GM12872 (cell line): Measurements from ENCODE around the gene ZNF484.
A peak's percentile ranks its signal among the peaks of the same experiment; 100 is the strongest.

ENCODE experiments used
- CTCF ChIP-seq: IDR thresholded peaks from 3 replicates; pipeline ENCODE4 v1.5.1; 2011; ENCODE audit warnings: low read depth, mild to moderate bottlenecking, low read length, moderate library complexity; ENCODE audit not compliant: insufficient read depth

Gene ZNF484

DNA sequence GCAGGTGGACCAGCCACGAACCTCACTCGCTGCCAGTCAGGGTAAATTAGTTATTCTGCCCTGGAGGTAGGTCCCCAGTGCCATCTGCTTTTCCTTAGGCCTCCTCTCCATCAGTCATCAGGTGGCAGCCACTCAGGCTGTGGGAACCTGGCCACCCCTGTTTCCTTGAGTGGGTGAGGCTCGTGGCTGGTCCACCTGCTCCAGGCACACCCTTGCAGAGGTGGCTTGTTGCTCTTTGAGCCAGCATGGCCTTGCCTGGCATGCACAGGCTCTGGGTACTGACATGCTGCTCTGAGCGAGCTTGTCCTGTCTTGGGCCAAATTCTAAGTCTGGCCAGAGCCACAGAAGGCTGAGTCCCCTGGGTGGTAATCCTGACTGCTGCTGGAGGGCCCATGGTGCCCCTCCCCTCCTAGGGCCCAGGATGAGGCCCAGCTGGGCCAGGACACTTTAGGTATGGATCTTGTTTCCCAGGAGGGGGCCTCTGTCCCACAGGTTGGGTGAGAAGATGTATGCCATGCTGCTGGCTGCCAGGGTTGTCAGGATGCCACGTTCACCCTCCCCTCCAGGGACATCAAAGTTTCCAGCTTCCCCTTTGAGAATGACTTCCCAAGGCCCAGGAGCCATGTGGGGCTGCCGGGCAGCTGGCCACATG, 17.0 kb upstream of the ZNF484 start:
- TF ChIP-seq CTCF: no peak

DNA sequence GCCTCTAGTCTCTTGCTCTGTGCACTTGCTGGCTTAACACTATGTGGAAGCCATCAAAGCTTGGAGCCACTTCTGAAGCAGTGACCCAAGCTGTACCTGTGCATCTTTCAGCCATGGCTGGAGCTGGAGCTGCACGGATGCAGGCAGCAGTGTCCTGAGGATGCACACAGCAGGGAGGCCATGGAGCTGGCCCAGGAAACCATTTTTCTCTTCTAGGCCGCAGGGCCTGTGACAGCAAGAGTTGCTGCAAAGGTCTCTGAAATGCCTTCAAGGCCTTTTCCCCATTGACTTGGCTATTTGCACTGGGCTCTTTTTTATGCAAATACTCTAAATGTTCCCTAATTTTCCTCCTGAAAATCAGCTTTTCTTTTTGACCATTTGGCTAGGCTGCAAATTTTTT, 12.9 kb upstream of the ZNF484 start:
- no peak for TF ChIP-seq CTCF

GRCh38 chr9:92887880-92888338, 10.1 kb upstream of the ZNF484 start:
- TF ChIP-seq CTCF: no peak

GRCh38 chr9:92883666-92884405, 6.0 kb upstream of the ZNF484 start:
- 0 out of 3 replicates have a peak, but pooled peaks have one; percentile 1 for TF ChIP-seq CTCF

DNA sequence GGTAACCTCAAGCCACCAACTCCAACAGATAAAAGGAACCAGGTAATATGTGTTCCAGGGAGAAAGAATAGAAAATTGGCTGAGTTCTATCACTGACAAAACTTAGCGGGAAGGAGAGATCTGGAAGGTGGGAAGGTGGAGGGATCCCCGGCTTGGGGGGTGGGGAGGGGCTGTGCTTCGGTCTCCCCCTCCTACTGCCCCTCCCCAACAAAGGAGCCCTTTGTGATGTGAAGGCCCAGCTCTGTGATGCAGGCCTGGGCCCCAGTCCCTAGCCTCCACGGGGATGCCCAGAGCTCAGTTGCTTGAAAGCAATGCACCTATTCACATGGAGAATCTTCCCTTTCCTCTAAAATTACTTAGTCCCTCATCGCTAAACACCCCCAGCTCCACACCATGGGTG, 4.4 kb upstream of the ZNF484 start:
- no peak for TF ChIP-seq CTCF

- no peak for TF ChIP-seq CTCF
Measured at GRCh38 chr9:92875373-92875772, 2.5 kb downstream of the ZNF484 start.

DNA sequence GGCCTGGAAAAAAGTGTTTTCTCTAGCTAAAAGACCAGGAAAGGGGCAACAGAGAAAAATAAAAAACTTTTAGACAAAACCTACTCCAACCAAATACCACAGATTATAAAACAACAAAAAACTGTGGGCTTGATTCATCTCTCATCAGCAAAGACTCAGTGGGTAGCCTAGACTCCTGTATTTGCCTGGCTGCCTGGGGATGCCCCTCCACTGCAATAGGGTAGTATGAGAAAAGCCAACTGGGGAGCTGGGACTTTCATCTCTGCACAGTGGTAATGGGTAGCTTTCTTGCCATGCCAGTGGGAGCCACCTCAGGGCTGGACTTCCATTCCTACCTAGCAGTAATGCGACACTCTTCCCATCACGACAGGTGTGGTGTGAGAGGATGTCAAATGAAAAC, 7.5 kb downstream of the ZNF484 start:
- TF ChIP-seq CTCF: no peak
